Endothelial cell of umbilical vein (primary cell): ENCODE measurements around the gene PARP8.

Source experiments
- CTCF ChIP-seq, 2 donors: IDR thresholded peaks; 1 replicate in 1 of 2; 2 replicates in 1 of 2; pipeline ENCODE4 v1.5.1; 2011; ENCODE audit warnings: low read length in 2 of 2, mild to moderate bottlenecking in 2 of 2, moderate library complexity in 2 of 2, control low read depth in 1 of 2, inconsistent platforms in 1 of 2, low read depth in 1 of 2; ENCODE audit not compliant: insufficient read depth in 1 of 2; ENCODE audit errors: extremely low read depth in 1 of 2
- EZH2 ChIP-seq: IDR thresholded peaks from 2 replicates; pipeline ENCODE4 v1.6.1; 2012; ENCODE audit warnings: borderline replicate concordance, low read depth, mild to moderate bottlenecking, moderate library complexity, low read length, inconsistent platforms; ENCODE audit not compliant: severe bottlenecking
- FOS ChIP-seq: IDR thresholded peaks from 2 replicates; pipeline ENCODE4 v1.6.1; 2011; ENCODE audit warnings: mild to moderate bottlenecking, low read length, moderate library complexity, borderline replicate concordance; ENCODE audit not compliant: insufficient read depth
- GATA2 ChIP-seq: IDR thresholded peaks from 2 replicates; pipeline ENCODE4 v1.7.0; 2011; ENCODE audit warnings: low read depth, mild to moderate bottlenecking, moderate library complexity, mixed read lengths, low read length; ENCODE audit not compliant: insufficient read length, insufficient read depth
- JUN ChIP-seq: IDR thresholded peaks from 2 replicates; pipeline ENCODE4 v1.6.1; 2011; ENCODE audit warnings: borderline replicate concordance, low read depth; ENCODE audit not compliant: insufficient read length, insufficient read depth
- MAX ChIP-seq: IDR thresholded peaks from 2 replicates; pipeline ENCODE4 v1.6.1; 2011; ENCODE audit not compliant: insufficient read depth, insufficient read length
- MYC ChIP-seq: IDR thresholded peaks from one replicate; pipeline ENCODE4 v1.6.1; 2011; ENCODE audit warnings: mild to moderate bottlenecking, low read depth, low read length
- POLR2A ChIP-seq: IDR thresholded peaks from 2 replicates; pipeline ENCODE4 v1.6.1; 2012; ENCODE audit warnings: low read depth, mild to moderate bottlenecking, control low read depth, low read length
- POLR2AphosphoS5 ChIP-seq: IDR thresholded peaks from 2 replicates; pipeline ENCODE4 v1.6.1; 2012; ENCODE audit warnings: low read depth, mild to moderate bottlenecking, control low read depth, low read length, moderate library complexity; ENCODE audit not compliant: insufficient read depth

- TF ChIP-seq CTCF (IDR thresholded peaks at IDR 0.05; ENCODE audit: extremely low read depth in 1 of 2, insufficient read depth in 1 of 2, low read depth in 1 of 2, low read length in 2 of 2) (no peak), POLR2AphosphoS5 (no peak), JUN (no peak), MAX (no peak), POLR2A (no peak), EZH2 (no peak), GATA2 (no peak), FOS (no peak), MYC (no peak)
Observed at GRCh38 chr5:50843091-50843490, 176.7 kb downstream of the PARP8 start.
